Pulmonary artery endothelial cell (primary cell): Measurements from ENCODE around the gene NAV2. TPM values are rescaled to one million over a fixed set of nuclear protein-coding genes. Genes with fewer than 3 reads are reported as not detected.

Experiments
- DNase-seq: peaks from one replicate; pipeline ENCODE4 v3.0.0-alpha.2; 2011; ENCODE audit warnings: low read depth, low spot score
- total RNA-seq: library from RNA; depleted of rRNA; stranded (reverse); fragments of >200 nt; gene quantifications from 2 replicates; pipeline ENCODE4 v1.2.3, GENCODE V29; 2014

Gene NAV2
- total RNA-seq, 1 donor from 2014 or later = 9.5 TPM

- DNase-seq = no peak
Measured at GRCh38 chr11:20138707-20139106, 426.1 kb downstream of the NAV2 start.

GRCh38 chr11:20154381-20154780 lies 441.7 kb downstream of the NAV2 start:
- DNase-seq = no peak

- no peak for DNase-seq
Measured at GRCh38 chr11:20155683-20156279, 443.1 kb downstream of the NAV2 start.

- no peak for DNase-seq
Measured at GRCh38 chr11:20156280-20156875, 443.7 kb downstream of the NAV2 start.

GRCh38 chr11:20156876-20157613 lies 444.4 kb downstream of the NAV2 start:
- no peak for DNase-seq

GRCh38 chr11:20157728-20158127 lies 445.1 kb downstream of the NAV2 start:
- DNase-seq = no peak

- peak; percentile 19 for DNase-seq
Measured at GRCh38 chr11:20158597-20159257, 446.1 kb downstream of the NAV2 start.

- DNase-seq = no peak
Measured at GRCh38 chr11:20159466-20160381, 447.1 kb downstream of the NAV2 start.

- no peak for DNase-seq
Measured at GRCh38 chr11:20160425-20161229, 448.0 kb downstream of the NAV2 start, which contains the start of gene DBX1. DBX1 (minus strand) TSS chr11:20160475; CDS start chr11:20160324, 151 bp downstream.

GRCh38 chr11:20161230-20161918 lies 448.7 kb downstream of the NAV2 start:
- DNase-seq = no peak

- DNase-seq = no peak
Measured at GRCh38 chr11:20161923-20162744, 449.5 kb downstream of the NAV2 start.

GRCh38 chr11:20162824-20163782 lies 450.5 kb downstream of the NAV2 start:
- DNase-seq = no peak

- no peak for DNase-seq
Measured at GRCh38 chr11:20163783-20164481, 451.3 kb downstream of the NAV2 start.
